Measurements from ENCODE around the gene RAB33A. TPM values are rescaled to one million over a fixed set of nuclear protein-coding genes. Genes with fewer than 3 reads are reported as not detected.

RAB33A gene
- polyA plus RNA-seq, 1 donor (not counting 4 experiments of a cell fraction or from before 2014, with no cell fraction given) = not detected

- Histone ChIP-seq H3K36me3 (ENCODE audit: control insufficient read depth in 2 of 2, extremely low read depth in 1 of 2, insufficient read depth in 2 of 2, low read length in 2 of 2) (no peaks in the 10 kb centered on the region), H4K20me1 (ENCODE audit: control insufficient read depth, extremely low read depth, insufficient read depth, low read length) (no peaks in the 10 kb centered on the region), H3K9ac (ENCODE audit: control insufficient read depth, extremely low read depth, insufficient read depth, low read length) (no peak overlapping the region), H3K4me3 (ENCODE audit: control insufficient read depth in 2 of 3, extremely low read depth in 1 of 3, insufficient read depth in 2 of 3, low read depth in 1 of 3, low read length in 3 of 3) (no peak overlapping the region), H2AFZ (ENCODE audit: control insufficient read depth, low read length) (no peak overlapping the region), H3K79me2 (ENCODE audit: control insufficient read depth, insufficient read depth, low read length) (no peaks in the 10 kb centered on the region), H3K9me3 (ENCODE audit: control insufficient read depth, low read depth, low read length) (no peaks in the 10 kb centered on the region), H3K9me1 (ENCODE audit: control insufficient read depth, extremely low read depth, insufficient read depth, low read length) (no peaks in the 10 kb centered on the region), H3K4me1 (ENCODE audit: control insufficient read depth, extremely low read depth, insufficient read depth, low read length) (no peaks in the 10 kb centered on the region), H3K27me3 (ENCODE audit: control insufficient read depth, extremely low read depth, insufficient read depth, low read length) (no peaks in the 10 kb centered on the region), H3K4me2 (ENCODE audit: control insufficient read depth, extremely low read depth, insufficient read depth, low read depth, low read length) (no peak overlapping the region), H3K27ac (ENCODE audit: control insufficient read depth, insufficient read depth, low read length) (no peak overlapping the region)
- TF ChIP-seq EZH2 (IDR thresholded peaks at IDR 0.05; ENCODE audit: low read length) (no peak), CTCF (optimal IDR thresholded peaks at IDR 0.05 in 1 of 3, IDR thresholded peaks at IDR 0.05 in 1 of 3, conservative IDR thresholded peaks at IDR 0.05 in 1 of 3; ENCODE audit: extremely low read depth in 1 of 3, insufficient read depth in 2 of 3, low read length in 3 of 3) (no peak)
- FAIRE-seq = no peak
- DNase-seq (ENCODE audit: low read depth, low spot score) = no peak
- dilution Hi-C loops (cut with MboI; ENCODE audit: extremely low pct_ligation_motif_present, low sequenced_read_pairs) = no loop called here
Observed at GRCh38 chrX:130197464-130197863, 25.7 kb downstream of the RAB33A start.

- H3K9me3 ChIP-seq (ENCODE audit: control insufficient read depth, low read depth, low read length) = no peaks in the 10 kb centered on the region
- no peaks in the 10 kb centered on the region for H3K27me3 ChIP-seq (ENCODE audit: control insufficient read depth, extremely low read depth, insufficient read depth, low read length)
- no peaks in the 10 kb centered on the region for H4K20me1 ChIP-seq (ENCODE audit: control insufficient read depth, extremely low read depth, insufficient read depth, low read length)
- H3K4me3 ChIP-seq (ENCODE audit: control insufficient read depth in 2 of 3, extremely low read depth in 1 of 3, insufficient read depth in 2 of 3, low read depth in 1 of 3, low read length in 3 of 3) = no peak overlapping the region
- DNase-seq (ENCODE audit: low read depth, low spot score) (no peak), FAIRE-seq (peak; percentile 26)
- no peak overlapping the region for H3K4me2 ChIP-seq (ENCODE audit: control insufficient read depth, extremely low read depth, insufficient read depth, low read depth, low read length)
- no peaks in the 10 kb centered on the region for H3K9me1 ChIP-seq (ENCODE audit: control insufficient read depth, extremely low read depth, insufficient read depth, low read length)
- no peaks in the 10 kb centered on the region for H3K4me1 ChIP-seq (ENCODE audit: control insufficient read depth, extremely low read depth, insufficient read depth, low read length)
- dilution Hi-C loops (cut with MboI; ENCODE audit: extremely low pct_ligation_motif_present, low sequenced_read_pairs) = no loop called here
- no peak overlapping the region for H3K9ac ChIP-seq (ENCODE audit: control insufficient read depth, extremely low read depth, insufficient read depth, low read length)
- H2AFZ ChIP-seq (ENCODE audit: control insufficient read depth, low read length) = no peak overlapping the region
- TF ChIP-seq EZH2 (IDR thresholded peaks at IDR 0.05; ENCODE audit: low read length) (no peak), CTCF (optimal IDR thresholded peaks at IDR 0.05 in 1 of 3, IDR thresholded peaks at IDR 0.05 in 1 of 3, conservative IDR thresholded peaks at IDR 0.05 in 1 of 3; ENCODE audit: extremely low read depth in 1 of 3, insufficient read depth in 2 of 3, low read length in 3 of 3) (no peak)
- no peaks in the 10 kb centered on the region for H3K79me2 ChIP-seq (ENCODE audit: control insufficient read depth, insufficient read depth, low read length)
- no peak overlapping the region for H3K27ac ChIP-seq (ENCODE audit: control insufficient read depth, insufficient read depth, low read length)
- H3K36me3 ChIP-seq (ENCODE audit: control insufficient read depth in 2 of 2, extremely low read depth in 1 of 2, insufficient read depth in 2 of 2, low read length in 2 of 2) = no peaks in the 10 kb centered on the region
Observed at GRCh38 chrX:130204647-130205046, 32.9 kb downstream of the RAB33A start.
